Common myeloid progenitor, CD34-positive (primary cell): ENCODE measurements around the gene ZNF319.

ENCODE experiments used
- CTCF ChIA-PET: fragments of 350-600 bp; sonication (Branson Sonifier 250); formaldehyde crosslinking; loops from one replicate; lab custom pipeline; 2021; ENCODE audit warnings: antibody characterized with exemption; lab: Charles Lee
- POLR2A ChIA-PET: fragments of 350-600 bp; sonication (Branson Sonifier 250); formaldehyde crosslinking; loops from one replicate; lab custom pipeline; 2021; ENCODE audit warnings: antibody characterized with exemption; lab: Charles Lee
- DNase-seq, 3 donors: peaks; one replicate each; pipeline versions ENCODE4 v3.0.0 to v3.0.0-alpha.2; 2013
- H3K27ac ChIP-seq, 2 experiments: 1 replicate in 1 of 2; 2 replicates in 1 of 2; pipeline ENCODE4 v1.7.0; 2013; ENCODE audit warnings: inconsistent platforms in 2 of 2, low read length in 2 of 2, mild to moderate bottlenecking in 2 of 2, low read depth in 1 of 2, moderate library complexity in 1 of 2; ENCODE audit not compliant: severe bottlenecking in 2 of 2, insufficient read depth in 1 of 2, poor library complexity in 1 of 2
- H3K27me3 ChIP-seq, 5 experiments: replicated peaks in 2 of 5; 1 replicate in 3 of 5; 2 replicates in 2 of 5; pipeline versions ENCODE4 v1.6.1 to v1.7.0; 2013; ENCODE audit warnings: low read length in 4 of 5, mild to moderate bottlenecking in 2 of 5, moderate library complexity in 2 of 5, inconsistent platforms in 1 of 5; ENCODE audit not compliant: insufficient read depth in 5 of 5, control insufficient read depth in 4 of 5
- H3K36me3 ChIP-seq, 4 experiments: 1 replicate in 2 of 4; 2 replicates in 2 of 4; pipeline versions ENCODE4 v1.6.1 to v1.7.0; 2013; ENCODE audit warnings: low read length in 3 of 4, control low read depth in 1 of 4, mild to moderate bottlenecking in 1 of 4; ENCODE audit not compliant: control insufficient read depth in 4 of 4, insufficient read depth in 4 of 4
- H3K4me1 ChIP-seq, 4 experiments: 1 replicate in 3 of 4; 2 replicates in 1 of 4; pipeline versions ENCODE4 v1.6.1 to v1.7.1; 2013; ENCODE audit warnings: low read length in 3 of 4, mild to moderate bottlenecking in 3 of 4, control low read depth in 1 of 4, inconsistent platforms in 1 of 4, moderate library complexity in 1 of 4; ENCODE audit not compliant: control insufficient read depth in 4 of 4, insufficient read depth in 4 of 4; ENCODE audit errors: control extremely low read depth in 1 of 4
- H3K4me3 ChIP-seq, 7 experiments: 1 replicate in 4 of 7; 2 replicates in 3 of 7; pipeline versions ENCODE4 v1.5.1 to v1.7.0; 2013; ENCODE audit warnings: mild to moderate bottlenecking in 7 of 7, low read length in 6 of 7, moderate library complexity in 6 of 7, inconsistent platforms in 2 of 7, low read depth in 2 of 7, control low read depth in 1 of 7; ENCODE audit not compliant: insufficient read depth in 4 of 7, control insufficient read depth in 1 of 7; ENCODE audit errors: extremely low read depth in 1 of 7
- H3K9me3 ChIP-seq, 5 experiments: 1 replicate in 4 of 5; 2 replicates in 1 of 5; pipeline versions ENCODE4 v1.6.1 to v1.7.1; 2013; ENCODE audit warnings: low read length in 4 of 5, mild to moderate bottlenecking in 2 of 5, inconsistent platforms in 1 of 5, low read depth in 1 of 5, moderate library complexity in 1 of 5; ENCODE audit not compliant: control insufficient read depth in 4 of 5, insufficient read depth in 2 of 5; ENCODE audit errors: control extremely low read depth in 1 of 5
- WGBS: methylation state at CpG from one replicate; pipeline ENCODE4 v1.1.5; 2013; ENCODE audit not compliant: insufficient coverage; 5-methylcytosine and 5-hydroxymethylcytosine counted together

The ZNF319 gene

GRCh38 chr16:58025351-58026138 is 25.1 kb upstream of the ZNF319 start, which contains the start of gene MMP15:
TSS of gene MMP15 (plus strand) at chr16:58025754. CDS start at chr16:58026351, 597 bp downstream.
- Histone ChIP-seq H3K36me3 (no peaks in the 10 kb centered on the region), H3K4me1 (peaks cover 0 to 43% (median 34%) of the 10 kb centered on the region in 4 experiments), H3K4me3 (peak within 1 kb of the TSS; percentile 47 to 80 (median 71)), H3K27ac (no peak within 1 kb of the TSS), H3K9me3 (no peaks in the 10 kb centered on the region), H3K27me3 (peaks cover 0 to 41% (median 12%) of the 10 kb centered on the region in 5 experiments)
- peak; percentile 38 to 62 (median 49) for DNase-seq
- ChIA-PET POLR2A (interaction anchor here (1.2 kb wide), 1 partner anchor 102 kb away, joined by 3 read pairs; no protein-coding TSS in a partner anchor), CTCF (interaction anchor here (0.8 to 4.2 kb wide), 5 partner anchors 72 to 101 kb away, joined by 3 to 22 read pairs (median 4); no protein-coding TSS in a partner anchor)
- under 1% methylated on average over 70 of the region's 90 CpGs for WGBS

GRCh38 chr16:58024486-58025350 is 24.2 kb upstream of the ZNF319 start:
- peaks cover 0 to 41% (median 12%) of the 10 kb centered on the region in 5 experiments for H3K27me3 ChIP-seq
- H3K27ac ChIP-seq: no peak overlapping the region
- ChIA-PET POLR2A (interaction anchor here (1.2 kb wide), 1 partner anchor 103 kb away, joined by 3 read pairs; no protein-coding TSS in a partner anchor), CTCF (interaction anchor here (0.6 to 4.2 kb wide), 6 partner anchors 9 to 281 kb away, joined by 3 to 40 read pairs (median 12); no protein-coding TSS in a partner anchor)
- peak in 1 of 3 donors; percentile 50 for DNase-seq
- no peaks in the 10 kb centered on the region for H3K9me3 ChIP-seq
- WGBS: 19% methylated on average over 42 of the region's 57 CpGs
- no peaks in the 10 kb centered on the region for H3K36me3 ChIP-seq
- peak overlapping the region; percentile 33 to 80 (median 71) for H3K4me3 ChIP-seq
- peaks cover 0 to 43% (median 34%) of the 10 kb centered on the region in 4 experiments for H3K4me1 ChIP-seq

GRCh38 chr16:58022601-58023371 is 22.3 kb upstream of the ZNF319 start:
- WGBS: 64% methylated on average over 18 of the region's 18 CpGs
- H3K9me3 ChIP-seq: no peaks in the 10 kb centered on the region
- ChIA-PET CTCF (interaction anchor here (1.2 to 4.2 kb wide), 7 partner anchors 11 to 104 kb away, joined by 4 to 40 read pairs (median 5); partner anchors contain the start of gene USB1), POLR2A (no interaction called here)
- H3K36me3 ChIP-seq: peaks cover 2 to 10% (median 6%) of the 10 kb centered on the region in 4 experiments
- peaks cover 0 to 36% (median 32%) of the 10 kb centered on the region in 4 experiments for H3K4me1 ChIP-seq
- H3K27ac ChIP-seq: no peak overlapping the region
- peaks cover 0 to 34% (median 10%) of the 10 kb centered on the region in 5 experiments for H3K27me3 ChIP-seq
- H3K4me3 ChIP-seq: no peak overlapping the region
- no peak for DNase-seq

GRCh38 chr16:58021661-58022551 is 21.4 kb upstream of the ZNF319 start:
- DNase-seq: no peak
- Histone ChIP-seq H3K9me3 (no peaks in the 10 kb centered on the region), H3K4me3 (no peak overlapping the region), H3K27me3 (peaks cover 0 to 25% (median 6%) of the 10 kb centered on the region in 5 experiments), H3K36me3 (peaks cover 2 to 14% (median 9%) of the 10 kb centered on the region in 4 experiments), H3K4me1 (peaks cover 0 to 32% (median 27%) of the 10 kb centered on the region in 4 experiments), H3K27ac (no peak overlapping the region)
- WGBS: 97% methylated on average over 4 of the region's 8 CpGs
- CTCF ChIA-PET: interaction anchor here (0.7 to 4.1 kb wide), 7 partner anchors 12 to 154 kb away, joined by 3 to 40 read pairs (median 3); partner anchors contain the start of gene USB1
- POLR2A ChIA-PET: no interaction called here

GRCh38 chr16:58020628-58021521 is 20.4 kb upstream of the ZNF319 start:
- CTCF ChIA-PET: interaction anchor here (0.7 to 4.1 kb wide), 5 partner anchors 13 to 155 kb away, joined by 3 to 40 read pairs (median 3); no protein-coding TSS in a partner anchor
- peaks cover 0 to 15% (median 5%) of the 10 kb centered on the region in 5 experiments for H3K27me3 ChIP-seq
- 83% methylated on average over 6 of the region's 8 CpGs for WGBS
- DNase-seq: peak; percentile 61 to 73 (median 62)
- peaks cover 0 to 22% (median 17%) of the 10 kb centered on the region in 4 experiments for H3K4me1 ChIP-seq
- H3K27ac ChIP-seq: no peak overlapping the region
- POLR2A ChIA-PET: no interaction called here
- H3K36me3 ChIP-seq: peaks cover 2 to 14% (median 9%) of the 10 kb centered on the region in 4 experiments
- no peaks in the 10 kb centered on the region for H3K9me3 ChIP-seq
- H3K4me3 ChIP-seq: no peak overlapping the region
